Sigmoid colon (tissue), 4 donors: ENCODE results near the gene THAP6.

Experiments
- EP300 ChIP-seq, 4 donors: sonication (generic); formaldehyde crosslinking; IDR thresholded peaks; one replicate each; pipeline ENCODE4 v1.6.1; 2017; ENCODE audit warnings: antibody characterized with exemption in 4 of 4
- POLR2A ChIP-seq, 2 donors: fragments of 450-650 bp; IDR thresholded peaks; one replicate each; pipeline ENCODE4 v1.6.1; 2016; ENCODE audit warnings: antibody characterized with exemption in 2 of 2, mild to moderate bottlenecking in 2 of 2, moderate library complexity in 2 of 2
- TF ChIP-seq, protein P1 (sequence below), 4 experiments: fragments of 450-650 bp in 3 of 4; fragments of 200-600 bp in 1 of 4; IDR thresholded peaks; one replicate each; pipeline ENCODE4 v1.5.1; 2016 to 2019; ENCODE audit warnings: antibody characterized with exemption in 4 of 4, mild to moderate bottlenecking in 3 of 4, moderate library complexity in 2 of 4

DNA sequence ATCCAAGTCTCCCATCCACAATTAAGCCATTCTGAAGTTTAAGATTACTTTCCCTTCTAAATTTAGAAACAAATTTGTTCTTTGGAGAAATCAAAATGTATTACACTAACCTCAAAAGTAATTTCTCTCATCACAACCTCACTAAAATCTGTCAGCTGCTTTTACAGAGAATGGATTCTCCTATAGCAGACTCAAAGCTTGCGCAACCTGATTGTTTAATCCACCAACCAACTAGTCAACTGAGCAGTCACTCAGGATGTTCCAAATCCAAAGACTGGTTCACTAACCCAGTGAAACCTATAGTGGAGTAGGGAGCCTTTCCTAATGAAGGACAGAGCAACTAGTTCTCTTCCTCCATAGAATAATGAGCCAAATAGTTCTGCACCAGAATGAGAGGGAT lies 44.4 kb upstream of the THAP6 start:
- TF ChIP-seq, protein P1, sequence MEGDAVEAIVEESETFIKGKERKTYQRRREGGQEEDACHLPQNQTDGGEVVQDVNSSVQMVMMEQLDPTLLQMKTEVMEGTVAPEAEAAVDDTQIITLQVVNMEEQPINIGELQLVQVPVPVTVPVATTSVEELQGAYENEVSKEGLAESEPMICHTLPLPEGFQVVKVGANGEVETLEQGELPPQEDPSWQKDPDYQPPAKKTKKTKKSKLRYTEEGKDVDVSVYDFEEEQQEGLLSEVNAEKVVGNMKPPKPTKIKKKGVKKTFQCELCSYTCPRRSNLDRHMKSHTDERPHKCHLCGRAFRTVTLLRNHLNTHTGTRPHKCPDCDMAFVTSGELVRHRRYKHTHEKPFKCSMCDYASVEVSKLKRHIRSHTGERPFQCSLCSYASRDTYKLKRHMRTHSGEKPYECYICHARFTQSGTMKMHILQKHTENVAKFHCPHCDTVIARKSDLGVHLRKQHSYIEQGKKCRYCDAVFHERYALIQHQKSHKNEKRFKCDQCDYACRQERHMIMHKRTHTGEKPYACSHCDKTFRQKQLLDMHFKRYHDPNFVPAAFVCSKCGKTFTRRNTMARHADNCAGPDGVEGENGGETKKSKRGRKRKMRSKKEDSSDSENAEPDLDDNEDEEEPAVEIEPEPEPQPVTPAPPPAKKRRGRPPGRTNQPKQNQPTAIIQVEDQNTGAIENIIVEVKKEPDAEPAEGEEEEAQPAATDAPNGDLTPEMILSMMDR (IDR thresholded peaks at IDR 0.05) = no peak
- TF ChIP-seq EP300 (IDR thresholded peaks at IDR 0.05) = no peak
- TF ChIP-seq POLR2A (IDR thresholded peaks at IDR 0.05) = no peak
